Renal pelvis (tissue), 12 donors: ENCODE data around the gene NOP10. TPM values are rescaled to one million over a fixed set of nuclear protein-coding genes. Genes with fewer than 3 reads are reported as not detected.
"Not testable (repeated sequence)": the region's sequence is repeated elsewhere in the genome, so short reads cannot be mapped to it uniquely, and the experiment has no call there.

ENCODE experiments used
- DNase-seq: peaks from one replicate; pipeline ENCODE4 v3.0.0-alpha.2; 2013
- long read RNA-seq, 16 experiments: transcript quantifications; one replicate each; lab custom pipeline, GENCODE V29; 2026
- polyA plus RNA-seq, 3 donors: library from polyadenylated mRNA; unstranded; fragments of 120-200 nt; gene quantifications; one replicate each; pipeline ENCODE4 v1.2.1, GENCODE V29; 2013; ENCODE audit not compliant: insufficient read length in 3 of 3

The NOP10 gene
- polyA plus RNA-seq = 100 to 1,000 TPM; 127 to 166 (median 138) TPM
- long read RNA-seq, donor 1, transcript NOP10-201 (2 exons, 554 nt) = major isoform, 153 of 153 reads
- long read RNA-seq, donor 1, partial matches to known transcripts = 0 of 153 reads
- long read RNA-seq, donor 1, other reads (novel, unspliced or antisense) = 0 of 153 reads
- long read RNA-seq, donor 2, transcript NOP10-201 (2 exons, 554 nt) = major isoform, 163 of 163 reads
- long read RNA-seq, donor 2, partial matches to known transcripts = 0 of 163 reads
- long read RNA-seq, donor 2, other reads (novel, unspliced or antisense) = 0 of 163 reads
- long read RNA-seq, donor 3, transcript NOP10-201 (2 exons, 554 nt) = major isoform, 124 of 126 reads
- long read RNA-seq, donor 3, partial matches to known transcripts = 0 of 126 reads
- long read RNA-seq, donor 3, other reads (novel, unspliced or antisense) = 0 of 126 reads
- long read RNA-seq, donor 4, transcript NOP10-201 (2 exons, 554 nt) = major isoform, 219 of 245 reads
- long read RNA-seq, donor 4, partial matches to known transcripts = 26 of 245 reads
- long read RNA-seq, donor 4, other reads (novel, unspliced or antisense) = 0 of 245 reads
- long read RNA-seq, donor 5, transcript NOP10-201 (2 exons, 554 nt) = major isoform, 117 of 132 reads
- long read RNA-seq, donor 5, partial matches to known transcripts = 15 of 132 reads
- long read RNA-seq, donor 5, other reads (novel, unspliced or antisense) = 0 of 132 reads
- long read RNA-seq, donor 6, transcript NOP10-201 (2 exons, 554 nt) = major isoform, 151 of 161 reads
- long read RNA-seq, donor 6, partial matches to known transcripts = 10 of 161 reads
- long read RNA-seq, donor 6, other reads (novel, unspliced or antisense) = 0 of 161 reads
- long read RNA-seq, donor 7, transcript NOP10-201 (2 exons, 554 nt) = major isoform, 201 of 202 reads
- long read RNA-seq, donor 7, partial matches to known transcripts = 0 of 202 reads
- long read RNA-seq, donor 7, other reads (novel, unspliced or antisense) = 0 of 202 reads
- long read RNA-seq, donor 8, transcript NOP10-201 (2 exons, 554 nt) = major isoform, 49 of 49 reads
- long read RNA-seq, donor 8, partial matches to known transcripts = 0 of 49 reads
- long read RNA-seq, donor 8, other reads (novel, unspliced or antisense) = 0 of 49 reads
- long read RNA-seq, donor 9, transcript NOP10-201 (2 exons, 554 nt) = major isoform, 173 of 173 reads
- long read RNA-seq, donor 9, partial matches to known transcripts = 0 of 173 reads
- long read RNA-seq, donor 9, other reads (novel, unspliced or antisense) = 0 of 173 reads
- long read RNA-seq, donor 10, transcript NOP10-201 (2 exons, 554 nt) = major isoform, 145 of 145 reads
- long read RNA-seq, donor 10, partial matches to known transcripts = 0 of 145 reads
- long read RNA-seq, donor 10, other reads (novel, unspliced or antisense) = 0 of 145 reads
- long read RNA-seq, donor 11, transcript NOP10-201 (2 exons, 554 nt) = major isoform, 100 of 100 reads
- long read RNA-seq, donor 11, partial matches to known transcripts = 0 of 100 reads
- long read RNA-seq, donor 11, other reads (novel, unspliced or antisense) = 0 of 100 reads
- long read RNA-seq, donor 12, transcript NOP10-201 (2 exons, 554 nt) = major isoform, 165 of 165 reads
- long read RNA-seq, donor 12, partial matches to known transcripts = 0 of 165 reads
- long read RNA-seq, donor 12, other reads (novel, unspliced or antisense) = 0 of 165 reads
- long read RNA-seq, donor 13, transcript NOP10-201 (2 exons, 554 nt) = major isoform, 78 of 93 reads
- long read RNA-seq, donor 13, partial matches to known transcripts = 15 of 93 reads
- long read RNA-seq, donor 13, other reads (novel, unspliced or antisense) = 0 of 93 reads
- long read RNA-seq, donor 14 = 0 reads
- long read RNA-seq, donor 15 = 0 reads
- long read RNA-seq, donor 16, transcript NOP10-201 (2 exons, 554 nt) = major isoform, 185 of 185 reads
- long read RNA-seq, donor 16, partial matches to known transcripts = 0 of 185 reads
- long read RNA-seq, donor 16, other reads (novel, unspliced or antisense) = 0 of 185 reads

DNA sequence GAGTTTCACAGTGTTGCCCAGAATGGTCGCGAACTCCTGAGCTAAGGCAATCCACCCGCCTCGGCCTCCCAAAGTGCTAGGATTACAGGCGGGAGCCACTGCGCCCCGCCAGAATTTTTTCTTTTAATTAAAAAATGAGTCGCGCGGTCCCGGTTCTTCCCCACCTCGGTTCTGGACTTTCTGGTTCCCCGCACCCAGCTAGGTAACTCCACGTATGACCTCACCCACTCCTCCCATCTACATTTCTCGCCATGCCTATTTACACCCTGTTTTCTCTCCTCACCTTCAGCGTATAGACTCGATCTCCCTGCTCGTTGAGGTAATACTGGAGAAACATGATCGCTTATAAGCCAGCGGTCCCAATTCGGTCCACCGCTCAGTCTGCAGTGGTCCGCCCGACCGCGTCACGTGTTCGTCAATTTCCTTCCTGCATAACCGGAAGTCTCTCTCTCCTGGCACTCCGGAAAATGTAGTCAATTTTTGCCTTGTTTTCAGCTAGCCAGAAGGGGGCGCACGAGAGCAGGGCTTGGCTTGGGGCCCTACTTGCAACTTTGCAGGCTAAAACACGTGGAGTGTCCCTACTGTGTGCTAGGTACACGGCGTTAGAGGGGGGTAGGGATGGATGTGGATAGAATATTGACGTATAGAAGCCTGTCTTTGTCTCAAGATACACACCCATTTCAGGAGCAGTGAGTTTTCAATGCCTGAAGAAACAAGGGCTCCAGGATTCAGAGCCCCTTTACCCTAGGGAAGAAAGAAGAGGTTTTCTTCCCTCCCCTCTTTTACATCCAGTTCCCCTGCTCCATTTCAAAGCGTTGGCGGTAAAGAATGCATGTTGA lies at the start of gene NOP10, which contains the start of gene NUTM1:
TSS of gene NOP10 (minus strand) at position 400 of the 839 bp plus-strand sequence. CDS start at position 337, 63 bp downstream.
TSS of gene NUTM1 (plus strand) at position 579 of the 839 bp plus-strand sequence. CDS start 382 bp downstream, outside the sequence.
- DNase-seq = peak; percentile 92

DNA sequence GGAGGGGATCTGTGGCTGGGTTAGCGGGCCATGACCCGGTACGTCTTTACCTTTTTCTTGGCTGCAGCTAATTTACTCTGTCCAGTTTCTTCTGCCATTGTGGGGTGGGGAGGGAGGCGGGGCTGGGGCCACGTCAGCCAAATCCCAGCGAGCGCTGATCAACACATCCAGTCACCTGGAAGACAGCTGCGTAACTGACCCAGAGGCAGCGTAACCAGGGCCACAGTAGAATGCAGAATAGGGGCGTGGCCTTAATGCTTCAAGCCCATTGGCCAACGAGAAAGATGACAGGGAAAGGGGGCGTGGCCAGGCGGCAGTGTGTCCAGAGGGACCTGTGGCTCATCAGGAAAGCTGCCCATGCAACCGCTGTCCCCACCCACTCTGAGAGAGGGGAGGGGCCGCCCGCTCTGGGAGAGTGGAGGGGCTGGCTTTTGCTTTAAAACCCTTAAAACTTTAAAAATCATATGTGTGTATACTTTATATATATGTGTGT lies 46.7 kb upstream of the NOP10 start:
- DNase-seq = not testable (repeated sequence)

GRCh38 chr15:34381829-34382521 lies 39.0 kb upstream of the NOP10 start:
- DNase-seq = not testable (repeated sequence)

- not testable (repeated sequence) for DNase-seq
These were observed 37.6 kb upstream of the NOP10 start for GRCh38 chr15:34380491-34380890.

DNA sequence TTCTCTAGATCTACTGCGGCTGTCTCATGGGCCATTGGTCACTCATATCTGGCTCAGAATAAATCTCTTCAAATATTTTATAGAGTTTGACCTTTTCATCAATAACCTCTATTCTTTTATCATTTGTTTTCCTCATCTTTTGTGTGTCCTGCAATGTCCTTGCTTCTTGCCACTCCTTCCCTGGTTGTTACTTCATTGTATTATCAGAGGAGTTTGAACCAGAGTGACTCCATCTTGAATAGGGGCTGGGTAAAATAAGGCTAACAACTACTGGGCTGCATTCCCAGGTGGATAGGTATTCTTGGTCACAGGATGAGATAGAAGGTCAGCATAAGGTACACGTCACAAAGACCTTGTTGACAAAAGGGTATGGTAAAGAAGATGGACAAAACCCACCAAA lies 33.9 kb upstream of the NOP10 start:
- DNase-seq = no peak

DNA sequence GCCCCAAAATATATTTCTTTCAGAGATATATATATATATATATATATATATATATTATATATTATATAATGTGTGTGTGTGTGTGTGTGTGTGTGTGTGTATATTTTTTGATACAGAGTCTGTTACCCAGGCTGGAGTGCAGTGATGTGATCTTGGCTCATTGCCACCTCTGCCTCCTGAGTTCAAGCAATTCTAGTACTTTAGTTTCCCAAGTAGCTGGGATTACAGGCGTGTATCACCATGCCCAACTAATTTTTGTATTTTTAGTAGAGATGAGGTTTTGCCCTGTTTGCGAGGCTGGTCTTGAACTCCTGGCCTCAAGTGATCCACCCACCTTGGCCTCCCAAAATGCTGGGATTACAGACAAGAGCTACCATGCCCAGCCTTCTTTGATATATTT lies 32.6 kb upstream of the NOP10 start:
- DNase-seq = not testable (repeated sequence)

DNA sequence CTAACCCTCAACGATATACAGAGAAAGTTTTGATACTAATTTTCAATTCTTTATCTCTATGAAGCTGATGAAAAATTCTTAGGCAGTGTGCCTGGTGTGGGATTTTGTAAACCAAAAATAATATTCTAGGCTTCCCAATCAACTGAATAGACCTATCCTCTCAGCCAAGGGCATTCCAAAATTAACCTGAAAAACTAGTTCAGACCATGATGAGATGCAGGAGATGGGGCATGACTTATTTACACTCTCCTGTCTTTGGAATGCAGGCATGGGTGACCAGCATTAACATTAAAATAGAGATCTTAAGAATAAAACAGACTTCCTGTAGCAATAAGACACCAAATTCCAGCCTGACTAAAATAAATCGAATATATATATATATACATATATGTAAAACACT lies 31.9 kb upstream of the NOP10 start:
- no peak for DNase-seq

DNA sequence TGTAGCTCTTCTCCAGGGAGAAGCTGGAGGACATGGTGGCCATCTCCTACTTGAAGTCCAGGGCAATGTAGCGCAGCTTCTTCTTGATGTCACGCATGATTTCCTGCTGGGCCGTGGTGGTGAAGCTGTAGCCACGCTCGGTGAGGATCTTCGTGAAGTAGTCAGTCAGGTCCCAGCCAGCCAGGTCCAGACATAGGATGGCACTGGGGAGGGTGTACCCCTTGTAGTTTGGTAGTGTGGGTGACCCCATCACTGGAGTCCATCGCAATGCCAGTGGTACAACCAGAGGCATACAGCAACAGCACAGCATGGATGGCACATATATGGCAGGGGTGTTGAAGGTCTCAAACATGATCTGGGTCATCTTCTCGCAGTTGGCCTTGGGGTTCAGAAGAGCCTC lies 31.0 kb upstream of the NOP10 start:
- DNase-seq = no peak

DNA sequence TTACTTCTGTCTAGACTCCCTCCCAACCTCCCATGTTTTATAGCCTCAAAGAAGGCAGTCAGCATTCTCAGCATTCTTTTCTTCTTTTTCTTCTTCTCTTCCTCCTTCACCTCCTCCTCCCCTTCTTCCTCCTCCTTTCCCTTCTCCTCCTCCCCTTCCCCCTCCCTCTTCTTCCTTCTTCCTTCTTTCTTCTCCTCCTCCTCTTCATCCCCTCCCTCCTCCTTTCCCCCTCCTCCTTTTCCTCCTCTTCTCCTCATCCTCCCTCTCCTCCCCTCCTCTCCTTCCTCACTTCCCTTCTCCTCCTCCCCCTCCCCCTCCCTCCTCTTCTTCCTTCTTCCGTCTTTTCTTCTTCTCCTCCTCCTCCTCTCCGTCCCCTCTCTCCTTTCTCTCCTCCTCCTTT lies 27.7 kb upstream of the NOP10 start:
- no peak for DNase-seq

GRCh38 chr15:34370129-34370528 lies 27.2 kb upstream of the NOP10 start:
- no peak for DNase-seq

GRCh38 chr15:34367101-34368081 lies 24.5 kb upstream of the NOP10 start, which contains the start of gene LPCAT4:
Gene LPCAT4, minus strand, starts transcription at chr15:34367196. Its CDS starts 96 bp downstream, at chr15:34367100.
- DNase-seq = peak; percentile 87

GRCh38 chr15:34366271-34367065 lies 23.5 kb upstream of the NOP10 start:
- DNase-seq = peak; percentile 67

- DNase-seq = no peak
These were observed 22.9 kb upstream of the NOP10 start for GRCh38 chr15:34365836-34366235.

GRCh38 chr15:34365091-34365825 lies 22.3 kb upstream of the NOP10 start:
- no peak for DNase-seq

DNA sequence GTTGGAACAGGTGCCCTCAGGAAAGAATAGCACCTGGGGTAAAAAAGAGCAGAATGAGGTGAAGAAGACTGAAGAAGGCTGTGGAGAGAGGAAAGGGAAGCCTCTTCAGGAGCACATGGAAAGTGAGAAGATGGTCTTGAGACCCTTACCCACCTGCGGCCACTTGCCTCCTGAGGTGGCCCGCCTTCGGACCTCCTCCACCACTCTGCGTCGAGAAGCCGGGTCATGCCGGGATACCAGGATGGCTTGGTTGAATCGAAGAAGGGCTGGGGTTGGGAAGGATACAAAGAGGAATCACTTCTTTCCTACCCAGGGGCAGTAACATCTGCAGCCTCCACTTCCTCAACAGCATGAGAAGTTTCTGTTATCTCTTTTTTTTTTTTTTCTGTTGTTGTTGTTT lies 21.1 kb upstream of the NOP10 start:
- no peak for DNase-seq
